KMS-11 (cell line): ENCODE measurements around the gene MC2R.

Experiments
- H2AFZ ChIP-seq: fragments of 200-600 bp; sonication (generic); 2 replicates; pipeline ENCODE4 v1.6.1; 2016; ENCODE audit warnings: antibody characterized with exemption, mixed run types, low read depth
- H3K27ac ChIP-seq: fragments of 200-600 bp; sonication (generic); 2 replicates; pipeline ENCODE4 v1.6.1; 2016; ENCODE audit warnings: mild to moderate bottlenecking, mixed run types
- H3K27me3 ChIP-seq: fragments of 200-600 bp; sonication (generic); 2 replicates; pipeline ENCODE4 v1.6.1; 2017; ENCODE audit warnings: mild to moderate bottlenecking, low read depth, mixed run types, moderate library complexity; ENCODE audit not compliant: insufficient read depth
- H3K36me3 ChIP-seq: fragments of 200-600 bp; sonication (generic); 2 replicates; pipeline ENCODE4 v1.6.1; 2017; ENCODE audit warnings: mild to moderate bottlenecking, mixed run types; ENCODE audit not compliant: insufficient read depth
- H3K4me1 ChIP-seq: fragments of 200-600 bp; sonication (generic); 2 replicates; pipeline ENCODE4 v1.6.1; 2016; ENCODE audit warnings: mild to moderate bottlenecking, low read depth, mixed run types; ENCODE audit not compliant: poor library complexity, severe bottlenecking
- H3K4me2 ChIP-seq: fragments of 200-600 bp; sonication (generic); 2 replicates; pipeline ENCODE4 v1.7.0; 2016; ENCODE audit warnings: mild to moderate bottlenecking, mixed run types
- H3K4me3 ChIP-seq: fragments of 200-600 bp; sonication (generic); IDR thresholded peaks from 2 replicates; pipeline ENCODE4 v1.6.1; 2017; ENCODE audit warnings: low read depth, low read length, mixed read lengths; ENCODE audit not compliant: insufficient read depth
- H3K79me2 ChIP-seq: fragments of 200-600 bp; sonication (generic); 2 replicates; pipeline ENCODE4 v1.6.1; 2016; ENCODE audit warnings: low read depth, mixed run types; ENCODE audit not compliant: insufficient read depth
- H3K9ac ChIP-seq: fragments of 200-600 bp; sonication (generic); 2 replicates; pipeline ENCODE4 v1.6.1; 2016; ENCODE audit warnings: mild to moderate bottlenecking, mixed run types
- H4K20me1 ChIP-seq: fragments of 200-600 bp; sonication (generic); 2 replicates; pipeline ENCODE4 v1.6.1; 2016; ENCODE audit warnings: mild to moderate bottlenecking, mixed run types; ENCODE audit not compliant: insufficient read depth
- TF ChIP-seq, protein P1 (sequence below): fragments of 200-600 bp; sonication (generic); conservative IDR thresholded peaks from 2 replicates; pipeline ENCODE4 v1.6.1; 2017; ENCODE audit warnings: low read depth, mild to moderate bottlenecking, antibody characterized with exemption, low read length, moderate library complexity, mixed read lengths

The MC2R gene

DNA sequence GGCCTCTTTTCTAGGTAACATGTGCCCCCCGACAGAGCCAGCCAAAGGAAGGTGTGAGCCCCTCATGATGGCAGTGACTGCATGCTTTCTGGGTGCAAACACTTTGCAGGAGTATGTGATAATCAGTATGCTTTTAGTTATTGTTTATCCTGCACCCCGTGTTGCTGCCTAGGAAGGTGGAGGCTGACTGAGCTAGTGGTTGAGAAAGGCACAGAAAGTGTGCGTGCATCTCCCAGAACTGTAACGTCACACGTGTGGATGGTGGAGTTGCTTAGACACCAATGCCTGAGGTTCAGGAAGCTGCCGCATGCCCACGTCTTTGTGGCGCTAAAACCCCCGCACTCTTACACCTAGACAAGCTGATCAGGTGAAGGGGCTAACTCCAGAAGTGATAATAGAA, 580 bp downstream of the MC2R start:
- Histone ChIP-seq H3K4me3 (no peak overlapping the region), H3K4me1 (no peaks in the 10 kb centered on the region), H3K27me3 (no peaks in the 10 kb centered on the region), H3K36me3 (no peaks in the 10 kb centered on the region), H4K20me1 (no peaks in the 10 kb centered on the region), H3K27ac (no peak overlapping the region), H3K9ac (no peak overlapping the region), H3K79me2 (no peaks in the 10 kb centered on the region), H2AFZ (no peak overlapping the region), H3K4me2 (no peak overlapping the region)
- TF ChIP-seq, protein P1, sequence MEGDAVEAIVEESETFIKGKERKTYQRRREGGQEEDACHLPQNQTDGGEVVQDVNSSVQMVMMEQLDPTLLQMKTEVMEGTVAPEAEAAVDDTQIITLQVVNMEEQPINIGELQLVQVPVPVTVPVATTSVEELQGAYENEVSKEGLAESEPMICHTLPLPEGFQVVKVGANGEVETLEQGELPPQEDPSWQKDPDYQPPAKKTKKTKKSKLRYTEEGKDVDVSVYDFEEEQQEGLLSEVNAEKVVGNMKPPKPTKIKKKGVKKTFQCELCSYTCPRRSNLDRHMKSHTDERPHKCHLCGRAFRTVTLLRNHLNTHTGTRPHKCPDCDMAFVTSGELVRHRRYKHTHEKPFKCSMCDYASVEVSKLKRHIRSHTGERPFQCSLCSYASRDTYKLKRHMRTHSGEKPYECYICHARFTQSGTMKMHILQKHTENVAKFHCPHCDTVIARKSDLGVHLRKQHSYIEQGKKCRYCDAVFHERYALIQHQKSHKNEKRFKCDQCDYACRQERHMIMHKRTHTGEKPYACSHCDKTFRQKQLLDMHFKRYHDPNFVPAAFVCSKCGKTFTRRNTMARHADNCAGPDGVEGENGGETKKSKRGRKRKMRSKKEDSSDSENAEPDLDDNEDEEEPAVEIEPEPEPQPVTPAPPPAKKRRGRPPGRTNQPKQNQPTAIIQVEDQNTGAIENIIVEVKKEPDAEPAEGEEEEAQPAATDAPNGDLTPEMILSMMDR: no peak

DNA sequence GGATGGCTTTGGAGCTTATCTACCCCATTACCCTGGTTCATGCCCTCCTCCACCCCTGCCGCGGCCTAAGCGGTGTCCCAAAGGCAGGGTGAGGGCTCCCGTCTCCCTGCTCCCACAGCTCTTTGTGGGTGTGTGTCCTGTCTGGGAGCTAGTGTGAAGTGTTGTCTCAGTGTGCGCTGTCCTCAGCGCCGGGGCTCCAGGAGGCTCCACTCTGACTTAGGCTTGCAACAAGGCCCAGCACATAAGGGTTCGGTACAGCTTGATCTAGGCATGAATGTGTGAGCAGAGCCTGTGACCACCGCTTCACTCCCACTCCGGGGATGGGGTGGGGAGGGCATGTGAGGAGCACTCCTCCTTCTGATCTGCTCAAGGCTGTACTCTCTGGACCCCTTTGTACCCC, 1.2 kb downstream of the MC2R start:
- no peak overlapping the region for H3K9ac ChIP-seq
- no peak overlapping the region for H3K4me3 ChIP-seq
- no peaks in the 10 kb centered on the region for H3K36me3 ChIP-seq
- TF ChIP-seq, protein P1: no peak
- H3K27me3 ChIP-seq: no peaks in the 10 kb centered on the region
- no peak overlapping the region for H3K4me2 ChIP-seq
- H2AFZ ChIP-seq: no peak overlapping the region
- H4K20me1 ChIP-seq: no peaks in the 10 kb centered on the region
- no peaks in the 10 kb centered on the region for H3K4me1 ChIP-seq
- H3K79me2 ChIP-seq: no peaks in the 10 kb centered on the region
- no peak overlapping the region for H3K27ac ChIP-seq

DNA sequence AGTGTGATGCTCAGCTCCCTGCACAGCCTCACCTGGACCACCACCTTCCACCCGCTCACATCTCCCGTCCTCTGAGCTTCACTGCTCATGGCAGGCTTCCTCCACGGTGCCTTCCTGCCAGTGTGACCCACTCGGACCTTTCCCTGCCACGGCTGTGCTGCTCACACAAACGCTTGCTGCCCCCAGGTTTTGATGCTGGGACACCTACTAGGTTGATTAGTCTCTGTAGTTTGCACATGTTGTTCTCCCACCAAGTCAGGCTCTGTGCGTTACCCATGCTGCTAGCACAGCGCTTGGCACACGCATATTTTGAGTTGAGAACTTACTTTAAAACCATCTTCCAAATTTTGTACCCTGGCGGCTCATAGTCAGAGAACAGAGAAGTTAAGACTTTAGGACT, 2.1 kb downstream of the MC2R start:
- Histone ChIP-seq H3K4me1 (no peaks in the 10 kb centered on the region), H2AFZ (no peak overlapping the region), H3K4me2 (no peak overlapping the region), H3K27ac (no peak overlapping the region), H3K79me2 (no peaks in the 10 kb centered on the region), H4K20me1 (no peaks in the 10 kb centered on the region), H3K27me3 (no peaks in the 10 kb centered on the region), H3K9ac (no peak overlapping the region), H3K4me3 (no peak overlapping the region), H3K36me3 (no peaks in the 10 kb centered on the region)
- TF ChIP-seq, protein P1: no peak

DNA sequence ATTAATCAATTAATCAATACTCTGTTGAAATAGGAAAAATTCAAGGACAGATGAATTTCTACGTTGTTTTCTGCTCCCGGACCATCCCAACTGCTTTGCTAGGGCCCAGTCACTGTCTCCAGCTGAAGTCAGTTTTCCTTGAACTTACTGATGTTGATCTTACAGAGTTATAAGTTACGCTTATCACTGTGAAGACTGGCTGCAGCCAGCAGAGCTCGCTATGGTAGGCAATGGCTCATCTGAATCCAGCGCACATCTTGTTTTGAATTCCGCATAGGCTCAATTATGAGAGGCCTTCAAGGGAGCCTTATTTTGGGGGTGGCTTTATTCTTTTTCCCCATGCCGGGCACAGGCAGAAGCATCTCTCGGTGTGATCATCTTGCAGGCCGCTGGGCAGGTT, 2.7 kb downstream of the MC2R start:
- Histone ChIP-seq H3K9ac (no peak overlapping the region), H3K4me3 (no peak overlapping the region), H3K79me2 (no peaks in the 10 kb centered on the region), H3K27ac (no peak overlapping the region), H2AFZ (no peak overlapping the region), H3K36me3 (no peaks in the 10 kb centered on the region), H4K20me1 (no peaks in the 10 kb centered on the region), H3K27me3 (no peaks in the 10 kb centered on the region), H3K4me1 (no peaks in the 10 kb centered on the region), H3K4me2 (no peak overlapping the region)
- TF ChIP-seq, protein P1: no peak

DNA sequence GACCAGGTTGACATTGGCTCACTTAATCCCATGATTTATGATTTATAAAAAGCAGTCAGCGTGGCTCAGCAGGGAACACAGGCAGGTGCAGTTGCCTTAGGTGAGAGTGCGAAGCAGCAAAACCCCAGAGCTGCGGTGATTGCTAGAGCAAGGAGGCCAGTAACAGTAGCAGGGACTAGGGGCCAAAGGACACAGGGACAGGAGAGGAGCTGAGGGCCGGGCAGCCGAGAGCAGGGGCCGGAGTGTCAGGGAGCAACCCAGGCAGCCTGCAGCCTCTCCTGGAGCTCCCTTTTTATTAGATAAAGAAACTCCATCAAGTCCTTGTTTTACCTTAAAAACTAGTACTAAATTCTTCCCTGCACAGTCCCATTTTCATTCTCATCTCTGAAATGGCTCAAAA, 4.3 kb downstream of the MC2R start:
- no peak overlapping the region for H3K27ac ChIP-seq
- TF ChIP-seq, protein P1: no peak
- no peak overlapping the region for H3K4me3 ChIP-seq
- no peak overlapping the region for H2AFZ ChIP-seq
- H4K20me1 ChIP-seq: no peaks in the 10 kb centered on the region
- H3K4me1 ChIP-seq: no peaks in the 10 kb centered on the region
- no peak overlapping the region for H3K9ac ChIP-seq
- H3K36me3 ChIP-seq: no peaks in the 10 kb centered on the region
- no peaks in the 10 kb centered on the region for H3K79me2 ChIP-seq
- H3K27me3 ChIP-seq: no peaks in the 10 kb centered on the region
- no peak overlapping the region for H3K4me2 ChIP-seq
